ENCODE measurements around the gene FAM9A.

FAM9A gene

GRCh38 chrX:8815460-8816065, 14.4 kb upstream of the FAM9A start:
- no peak overlapping the region for H2AFZ ChIP-seq (ENCODE audit: low read depth, low read length)
- no peaks in the 10 kb centered on the region for H3K79me2 ChIP-seq (ENCODE audit: insufficient read depth, low read length)
- H3K9ac ChIP-seq (ENCODE audit: low read depth, low read length) = no peak overlapping the region
- H4K20me1 ChIP-seq (ENCODE audit: insufficient read depth, low read length) = no peaks in the 10 kb centered on the region
- ATAC-seq (ENCODE audit: insufficient read depth, low read depth) = peak; percentile 60; the same call in 2 of the 3 replicates
- H3K4me2 ChIP-seq (ENCODE audit: insufficient read depth, low read length) = no peak overlapping the region
- H3K27ac ChIP-seq (ENCODE audit: low read length) = no peak overlapping the region
- TF ChIP-seq CTCF (IDR thresholded peaks at IDR 0.05; ENCODE audit: borderline replicate concordance, extremely low read depth, low read length, poor library complexity, severe bottlenecking) (peak; percentile 77), EZH2 (IDR thresholded peaks at IDR 0.05; ENCODE audit: borderline replicate concordance, low read depth, low read length, severe bottlenecking) (no peak)
- DNase-seq = peak; percentile 14
- no peaks in the 10 kb centered on the region for H3K9me3 ChIP-seq (ENCODE audit: insufficient read depth, low read length, severe bottlenecking)
- H3K4me1 ChIP-seq (ENCODE audit: insufficient read depth, low read length) = no peaks in the 10 kb centered on the region
- H3K4me3 ChIP-seq (ENCODE audit: low read depth in 1 of 2, low read length in 2 of 2) = no peak overlapping the region
- no peaks in the 10 kb centered on the region for H3K36me3 ChIP-seq (ENCODE audit: insufficient read depth, low read length)
- H3K27me3 ChIP-seq (ENCODE audit: insufficient read depth, low read length, poor library complexity) = no peaks in the 10 kb centered on the region

DNA sequence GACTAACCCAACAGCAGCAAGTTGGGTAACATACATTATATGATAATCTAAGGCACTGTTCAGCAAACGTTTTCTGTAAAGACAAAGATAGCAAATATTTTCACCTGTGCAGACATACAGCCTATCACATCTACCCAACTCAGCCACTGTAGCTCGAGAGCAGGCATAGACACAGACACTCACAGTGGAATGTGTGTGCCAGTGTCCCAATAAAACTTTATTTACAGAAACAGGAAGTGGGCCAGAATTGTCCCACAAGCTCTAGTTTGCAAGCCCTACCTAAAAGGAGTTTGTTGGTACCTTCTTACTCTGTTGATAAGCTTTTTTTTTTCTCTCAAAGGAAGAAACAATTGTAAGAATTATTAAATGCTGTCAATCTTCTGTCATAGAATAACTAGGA, 11.9 kb upstream of the FAM9A start:
- Histone ChIP-seq H3K4me1 (ENCODE audit: insufficient read depth, low read length) (no peaks in the 10 kb centered on the region), H4K20me1 (ENCODE audit: insufficient read depth, low read length) (no peaks in the 10 kb centered on the region), H3K27me3 (ENCODE audit: insufficient read depth, low read length, poor library complexity) (no peaks in the 10 kb centered on the region), H3K36me3 (ENCODE audit: insufficient read depth, low read length) (no peaks in the 10 kb centered on the region), H2AFZ (ENCODE audit: low read depth, low read length) (no peak overlapping the region), H3K4me3 (ENCODE audit: low read depth in 1 of 2, low read length in 2 of 2) (no peak overlapping the region), H3K79me2 (ENCODE audit: insufficient read depth, low read length) (no peaks in the 10 kb centered on the region), H3K9ac (ENCODE audit: low read depth, low read length) (no peak overlapping the region), H3K27ac (ENCODE audit: low read length) (no peak overlapping the region), H3K9me3 (ENCODE audit: insufficient read depth, low read length, severe bottlenecking) (no peaks in the 10 kb centered on the region), H3K4me2 (ENCODE audit: insufficient read depth, low read length) (no peak overlapping the region)
- ATAC-seq (ENCODE audit: insufficient read depth, low read depth) (no peak), DNase-seq (no peak)
- no peak for TF ChIP-seq CTCF (IDR thresholded peaks at IDR 0.05; ENCODE audit: borderline replicate concordance, extremely low read depth, low read length, poor library complexity, severe bottlenecking)
- no peak for TF ChIP-seq EZH2 (IDR thresholded peaks at IDR 0.05; ENCODE audit: borderline replicate concordance, low read depth, low read length, severe bottlenecking)

DNA sequence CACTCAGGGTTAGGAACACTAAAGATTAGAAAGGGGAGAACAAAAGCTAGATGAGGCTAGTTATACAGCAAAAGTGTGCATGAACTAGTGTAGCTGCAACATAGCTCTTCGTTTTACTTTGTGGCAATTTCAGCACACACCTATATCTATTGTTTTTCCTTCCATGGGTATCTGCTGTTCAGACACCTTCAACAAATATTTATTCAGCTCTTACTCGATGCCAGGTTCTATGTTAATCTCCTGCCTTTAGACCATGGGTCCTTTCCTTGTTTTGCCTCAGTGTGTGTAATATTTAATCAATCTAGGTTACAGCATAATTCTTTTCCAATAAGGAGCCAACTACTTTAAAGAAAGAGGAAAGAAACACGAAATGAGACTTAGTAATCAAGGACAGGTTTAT, 10.4 kb upstream of the FAM9A start:
- Histone ChIP-seq H4K20me1 (ENCODE audit: insufficient read depth, low read length) (no peaks in the 10 kb centered on the region), H3K36me3 (ENCODE audit: insufficient read depth, low read length) (no peaks in the 10 kb centered on the region), H3K79me2 (ENCODE audit: insufficient read depth, low read length) (no peaks in the 10 kb centered on the region), H3K9ac (ENCODE audit: low read depth, low read length) (no peak overlapping the region), H3K4me2 (ENCODE audit: insufficient read depth, low read length) (no peak overlapping the region), H3K27me3 (ENCODE audit: insufficient read depth, low read length, poor library complexity) (no peaks in the 10 kb centered on the region), H3K27ac (ENCODE audit: low read length) (no peak overlapping the region), H3K9me3 (ENCODE audit: insufficient read depth, low read length, severe bottlenecking) (no peaks in the 10 kb centered on the region), H2AFZ (ENCODE audit: low read depth, low read length) (no peak overlapping the region), H3K4me3 (ENCODE audit: low read depth in 1 of 2, low read length in 2 of 2) (no peak overlapping the region), H3K4me1 (ENCODE audit: insufficient read depth, low read length) (no peaks in the 10 kb centered on the region)
- ATAC-seq (ENCODE audit: insufficient read depth, low read depth) (no peak), DNase-seq (no peak)
- no peak for TF ChIP-seq EZH2 (IDR thresholded peaks at IDR 0.05; ENCODE audit: borderline replicate concordance, low read depth, low read length, severe bottlenecking)
- no peak for TF ChIP-seq CTCF (IDR thresholded peaks at IDR 0.05; ENCODE audit: borderline replicate concordance, extremely low read depth, low read length, poor library complexity, severe bottlenecking)

Data from DND-41 (cell line).